GM23338 (cell line): ENCODE data around the gene DSC2. TPM values are rescaled to one million over a fixed set of nuclear protein-coding genes. Genes with fewer than 3 reads are reported as not detected.

Experiments
- ATAC-seq: fragments of 200-7000 bp; cut with Tn5 transposase; 3 replicates; pipeline ENCODE4 v1.9.1; 2020
- DNase-seq: peaks from one replicate; pipeline ENCODE4 v3.0.0-alpha.2; 2015; ENCODE audit warnings: low spot score
- H2AFZ ChIP-seq: fragments of 200-600 bp; sonication (generic); 2 replicates; pipeline ENCODE4 v1.8.0; 2016; ENCODE audit warnings: antibody characterized with exemption, mild to moderate bottlenecking, moderate library complexity
- H3F3A ChIP-seq: fragments of 200-600 bp; sonication (generic); replicated peaks from 2 replicates; pipeline ENCODE4 v1.8.0; 2017; ENCODE audit warnings: antibody characterized with exemption, mixed run types, low read depth
- H3K27ac ChIP-seq: fragments of 200-600 bp; sonication (generic); 2 replicates; pipeline ENCODE4 v1.6.1; 2016; ENCODE audit warnings: low read depth
- H3K27me3 ChIP-seq: fragments of 200-600 bp; sonication (generic); 2 replicates; pipeline ENCODE4 v1.8.0; 2016; ENCODE audit warnings: mild to moderate bottlenecking, mixed run types, moderate library complexity; ENCODE audit not compliant: insufficient read depth
- H3K36me3 ChIP-seq: fragments of 200-600 bp; sonication (generic); 2 replicates; pipeline ENCODE4 v1.8.0; 2016; ENCODE audit warnings: mild to moderate bottlenecking; ENCODE audit not compliant: insufficient read depth
- H3K4me1 ChIP-seq: fragments of 200-600 bp; sonication (generic); 2 replicates; pipeline ENCODE4 v1.8.0; 2016; ENCODE audit warnings: mild to moderate bottlenecking, moderate library complexity; ENCODE audit not compliant: insufficient read depth
- H3K4me2 ChIP-seq: fragments of 200-600 bp; sonication (generic); 2 replicates; pipeline ENCODE4 v1.7.1; 2017; ENCODE audit warnings: mixed run types
- H3K4me3 ChIP-seq: fragments of 200-600 bp; sonication (generic); 2 replicates; pipeline ENCODE4 v1.6.1; 2016; ENCODE audit warnings: mixed run types
- H3K79me2 ChIP-seq: fragments of 200-600 bp; sonication (generic); replicated peaks from 2 replicates; pipeline ENCODE4 v1.8.0; 2017; ENCODE audit warnings: mild to moderate bottlenecking; ENCODE audit not compliant: insufficient read depth
- H3K9me2 ChIP-seq: fragments of 200-600 bp; sonication (generic); 2 replicates; pipeline ENCODE4 v1.8.0; 2017; ENCODE audit not compliant: insufficient read depth
- H4K20me1 ChIP-seq: fragments of 200-600 bp; sonication (generic); replicated peaks from 2 replicates; pipeline ENCODE4 v1.8.0; 2017; ENCODE audit warnings: mild to moderate bottlenecking; ENCODE audit not compliant: insufficient read depth
- H3K27ac Mint-ChIP-seq: 2 replicates; pipeline ENCODE4 v1.8.0; 2020; ENCODE audit warnings: inconsistent platforms, mild to moderate bottlenecking, moderate library complexity, mixed read lengths
- H3K27me3 Mint-ChIP-seq: 3 replicates; pipeline ENCODE4 v1.8.0; 2022; ENCODE audit warnings: low read depth, mild to moderate bottlenecking, moderate library complexity, mixed read lengths, inconsistent platforms; ENCODE audit not compliant: insufficient read depth, poor library complexity
- H3K36me3 Mint-ChIP-seq: 3 replicates; pipeline ENCODE4 v1.8.0; 2021; ENCODE audit warnings: low read depth, mild to moderate bottlenecking, inconsistent platforms, moderate library complexity, mixed read lengths
- H3K4me1 Mint-ChIP-seq: 3 replicates; pipeline ENCODE4 v1.8.0; 2020; ENCODE audit warnings: mild to moderate bottlenecking, inconsistent platforms, mixed read lengths
- H3K4me3 Mint-ChIP-seq: 3 replicates; pipeline ENCODE4 v1.8.0; 2021; ENCODE audit warnings: moderate library complexity, mild to moderate bottlenecking, inconsistent platforms, mixed read lengths
- H3K9me3 Mint-ChIP-seq: 3 replicates; pipeline ENCODE4 v1.8.0; 2020; ENCODE audit warnings: moderate library complexity, mild to moderate bottlenecking, inconsistent platforms, mixed read lengths
- CREB1 ChIP-seq: fragments of 250-450 bp; sonication (Bioruptor Pico); IDR thresholded peaks from 2 replicates; pipeline ENCODE4 v1.5.0; 2020; ENCODE audit warnings: low read depth, mild to moderate bottlenecking, moderate library complexity
- EZH2 ChIP-seq: fragments of 200-600 bp; sonication (generic); IDR thresholded peaks from one replicate; pipeline ENCODE4 v1.8.0; 2017; ENCODE audit warnings: antibody characterized with exemption, mild to moderate bottlenecking, low read depth; ENCODE audit not compliant: unreplicated experiment
- EZH2phosphoT487 ChIP-seq: fragments of 200-600 bp; sonication (generic); IDR thresholded peaks from one replicate; pipeline ENCODE4 v1.8.1; 2018; ENCODE audit warnings: antibody characterized with exemption; ENCODE audit not compliant: unreplicated experiment
- JUNB ChIP-seq: IDR thresholded peaks from one replicate; pipeline ENCODE4 v1.6.1; 2016; ENCODE audit warnings: antibody characterized with exemption; ENCODE audit not compliant: unreplicated experiment
- NANOG ChIP-seq: IDR thresholded peaks from 2 replicates; pipeline ENCODE4 v1.6.1; 2016; ENCODE audit warnings: antibody characterized with exemption, borderline replicate concordance
- POLR2AphosphoS5 ChIP-seq: IDR thresholded peaks from 2 replicates; pipeline ENCODE4 v1.6.1; 2016; ENCODE audit warnings: antibody characterized with exemption, low read depth
- STAT1 ChIP-seq: IDR thresholded peaks from one replicate; pipeline ENCODE4 v1.6.1; 2016; ENCODE audit warnings: antibody characterized with exemption; ENCODE audit not compliant: unreplicated experiment
- ZNF114 ChIP-seq: fragments of 250-450 bp; sonication (Bioruptor Pico); IDR thresholded peaks from 2 replicates; pipeline ENCODE4 v1.5.0; 2020; ENCODE audit warnings: mild to moderate bottlenecking, moderate library complexity
- ZNF331 ChIP-seq: fragments of 250-450 bp; sonication (Bioruptor Pico); IDR thresholded peaks from 2 replicates; pipeline ENCODE4 v1.5.0; 2020; ENCODE audit warnings: low read depth, mild to moderate bottlenecking, moderate library complexity
- polyA plus RNA-seq: library from polyadenylated mRNA; unstranded; fragments of >200 nt; fragmentation: Nextera tagmentation; extraction: Ambion mirVana; gene quantifications from 2 replicates; pipeline ENCODE4 v1.2.1, GENCODE V29; 2016
- total RNA-seq: library from RNA; depleted of rRNA; stranded (reverse); fragments of >200 nt; shearing (Covaris generic); gene quantifications from 2 replicates; pipeline ENCODE4 v1.2.3, GENCODE V29; 2014
- TF ChIP-seq, protein P1 (sequence below): IDR thresholded peaks from 2 replicates; pipeline ENCODE4 v1.6.1; 2016; ENCODE audit warnings: antibody characterized with exemption
- TF ChIP-seq, protein P2 (sequence below), 2 experiments: fragments of 200-600 bp in 1 of 2; sonication (generic) in 1 of 2; conservative IDR thresholded peaks; 2 replicates each; pipeline versions ENCODE4 v1.5.1 to v1.6.1; 2016 to 2017; ENCODE audit warnings: antibody characterized with exemption in 2 of 2, low read depth in 2 of 2, mild to moderate bottlenecking in 2 of 2, moderate library complexity in 1 of 2
- TF ChIP-seq, protein P3 (sequence below): fragments of 250-450 bp; sonication (Bioruptor Pico); IDR thresholded peaks from 2 replicates; pipeline ENCODE4 v1.5.0; 2020; ENCODE audit warnings: mild to moderate bottlenecking, moderate library complexity
- TF ChIP-seq, protein P4 (sequence below): IDR thresholded peaks from one replicate; pipeline ENCODE4 v1.6.1; 2018; ENCODE audit warnings: antibody characterized with exemption; ENCODE audit not compliant: unreplicated experiment

The DSC2 gene
- total and polyA plus RNA-seq, 2 experiments from 2014 or later = 10.5 to 20.4 TPM

DNA sequence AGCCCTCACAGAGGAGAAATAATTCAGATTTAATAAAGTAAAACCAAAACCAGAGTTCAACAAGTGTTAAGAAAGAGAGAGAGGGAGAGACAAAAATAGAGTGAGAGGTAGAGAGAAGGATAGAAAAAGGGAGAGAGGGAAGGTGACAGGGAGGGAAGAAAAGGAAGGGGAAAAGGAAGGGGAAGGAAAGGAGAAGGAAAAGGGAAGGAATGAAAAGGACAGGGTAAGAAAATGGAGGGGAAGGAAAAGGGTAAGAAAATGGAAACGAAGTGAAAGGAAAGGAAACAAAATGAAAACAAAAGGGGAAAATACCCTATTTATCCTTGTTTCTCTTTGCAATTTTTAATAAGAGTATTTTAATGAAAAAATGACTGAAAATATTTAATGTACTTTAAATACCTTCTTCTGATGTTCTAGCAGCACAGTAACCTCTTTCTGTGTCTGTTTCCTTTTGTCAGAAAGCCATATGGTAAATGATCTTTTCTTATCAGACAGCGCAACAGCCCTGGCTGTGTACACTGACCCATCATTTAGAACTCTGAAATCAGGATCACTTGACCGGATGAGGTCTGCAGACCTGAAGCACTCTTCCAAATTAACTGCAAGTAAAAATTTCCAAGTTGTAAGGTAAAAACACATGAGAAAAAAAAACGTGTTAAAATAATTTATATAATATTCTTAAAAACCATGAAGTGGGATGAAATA, 71.5 kb downstream of the DSC2 start:
- Histone ChIP-seq H3K27ac (no peak overlapping the region), H3K4me1 (no peaks in the 10 kb centered on the region), H2AFZ (no peak overlapping the region), H3K36me3 (no peaks in the 10 kb centered on the region), H3K4me2 (no peak overlapping the region), H3K79me2 (no peaks in the 10 kb centered on the region), H3K9me2 (no peaks in the 10 kb centered on the region), H4K20me1 (no peaks in the 10 kb centered on the region), H3K4me3 (no peak overlapping the region), H3K27me3 (no peaks in the 10 kb centered on the region), H3F3A (no peaks in the 10 kb centered on the region)
- Mint-ChIP-seq H3K4me1 (no peaks in the 10 kb centered on the region), H3K27ac (no peak overlapping the region), H3K27me3 (no peaks in the 10 kb centered on the region), H3K36me3 (no peaks in the 10 kb centered on the region), H3K4me3 (no peak overlapping the region), H3K9me3 (peaks cover 4% of the 10 kb centered on the region; the same call in 2 of the 3 replicates)
- DNase-seq (no peak), ATAC-seq (no peak)
- no peak for TF ChIP-seq EZH2
- no peak for TF ChIP-seq JUNB
- TF ChIP-seq, protein P1, sequence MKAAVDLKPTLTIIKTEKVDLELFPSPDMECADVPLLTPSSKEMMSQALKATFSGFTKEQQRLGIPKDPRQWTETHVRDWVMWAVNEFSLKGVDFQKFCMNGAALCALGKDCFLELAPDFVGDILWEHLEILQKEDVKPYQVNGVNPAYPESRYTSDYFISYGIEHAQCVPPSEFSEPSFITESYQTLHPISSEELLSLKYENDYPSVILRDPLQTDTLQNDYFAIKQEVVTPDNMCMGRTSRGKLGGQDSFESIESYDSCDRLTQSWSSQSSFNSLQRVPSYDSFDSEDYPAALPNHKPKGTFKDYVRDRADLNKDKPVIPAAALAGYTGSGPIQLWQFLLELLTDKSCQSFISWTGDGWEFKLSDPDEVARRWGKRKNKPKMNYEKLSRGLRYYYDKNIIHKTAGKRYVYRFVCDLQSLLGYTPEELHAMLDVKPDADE = no peak
- TF ChIP-seq ZNF114 (CRISPR knock-in tag) = no peak
- TF ChIP-seq EZH2phosphoT487 = no peak
- TF ChIP-seq STAT1 = no peak
- TF ChIP-seq, protein P2, sequence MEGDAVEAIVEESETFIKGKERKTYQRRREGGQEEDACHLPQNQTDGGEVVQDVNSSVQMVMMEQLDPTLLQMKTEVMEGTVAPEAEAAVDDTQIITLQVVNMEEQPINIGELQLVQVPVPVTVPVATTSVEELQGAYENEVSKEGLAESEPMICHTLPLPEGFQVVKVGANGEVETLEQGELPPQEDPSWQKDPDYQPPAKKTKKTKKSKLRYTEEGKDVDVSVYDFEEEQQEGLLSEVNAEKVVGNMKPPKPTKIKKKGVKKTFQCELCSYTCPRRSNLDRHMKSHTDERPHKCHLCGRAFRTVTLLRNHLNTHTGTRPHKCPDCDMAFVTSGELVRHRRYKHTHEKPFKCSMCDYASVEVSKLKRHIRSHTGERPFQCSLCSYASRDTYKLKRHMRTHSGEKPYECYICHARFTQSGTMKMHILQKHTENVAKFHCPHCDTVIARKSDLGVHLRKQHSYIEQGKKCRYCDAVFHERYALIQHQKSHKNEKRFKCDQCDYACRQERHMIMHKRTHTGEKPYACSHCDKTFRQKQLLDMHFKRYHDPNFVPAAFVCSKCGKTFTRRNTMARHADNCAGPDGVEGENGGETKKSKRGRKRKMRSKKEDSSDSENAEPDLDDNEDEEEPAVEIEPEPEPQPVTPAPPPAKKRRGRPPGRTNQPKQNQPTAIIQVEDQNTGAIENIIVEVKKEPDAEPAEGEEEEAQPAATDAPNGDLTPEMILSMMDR (conservative IDR thresholded peaks at IDR 0.05; ENCODE audit: low read depth in 2 of 2) = no peak
- no peak for TF ChIP-seq CREB1
- TF ChIP-seq, protein P3, sequence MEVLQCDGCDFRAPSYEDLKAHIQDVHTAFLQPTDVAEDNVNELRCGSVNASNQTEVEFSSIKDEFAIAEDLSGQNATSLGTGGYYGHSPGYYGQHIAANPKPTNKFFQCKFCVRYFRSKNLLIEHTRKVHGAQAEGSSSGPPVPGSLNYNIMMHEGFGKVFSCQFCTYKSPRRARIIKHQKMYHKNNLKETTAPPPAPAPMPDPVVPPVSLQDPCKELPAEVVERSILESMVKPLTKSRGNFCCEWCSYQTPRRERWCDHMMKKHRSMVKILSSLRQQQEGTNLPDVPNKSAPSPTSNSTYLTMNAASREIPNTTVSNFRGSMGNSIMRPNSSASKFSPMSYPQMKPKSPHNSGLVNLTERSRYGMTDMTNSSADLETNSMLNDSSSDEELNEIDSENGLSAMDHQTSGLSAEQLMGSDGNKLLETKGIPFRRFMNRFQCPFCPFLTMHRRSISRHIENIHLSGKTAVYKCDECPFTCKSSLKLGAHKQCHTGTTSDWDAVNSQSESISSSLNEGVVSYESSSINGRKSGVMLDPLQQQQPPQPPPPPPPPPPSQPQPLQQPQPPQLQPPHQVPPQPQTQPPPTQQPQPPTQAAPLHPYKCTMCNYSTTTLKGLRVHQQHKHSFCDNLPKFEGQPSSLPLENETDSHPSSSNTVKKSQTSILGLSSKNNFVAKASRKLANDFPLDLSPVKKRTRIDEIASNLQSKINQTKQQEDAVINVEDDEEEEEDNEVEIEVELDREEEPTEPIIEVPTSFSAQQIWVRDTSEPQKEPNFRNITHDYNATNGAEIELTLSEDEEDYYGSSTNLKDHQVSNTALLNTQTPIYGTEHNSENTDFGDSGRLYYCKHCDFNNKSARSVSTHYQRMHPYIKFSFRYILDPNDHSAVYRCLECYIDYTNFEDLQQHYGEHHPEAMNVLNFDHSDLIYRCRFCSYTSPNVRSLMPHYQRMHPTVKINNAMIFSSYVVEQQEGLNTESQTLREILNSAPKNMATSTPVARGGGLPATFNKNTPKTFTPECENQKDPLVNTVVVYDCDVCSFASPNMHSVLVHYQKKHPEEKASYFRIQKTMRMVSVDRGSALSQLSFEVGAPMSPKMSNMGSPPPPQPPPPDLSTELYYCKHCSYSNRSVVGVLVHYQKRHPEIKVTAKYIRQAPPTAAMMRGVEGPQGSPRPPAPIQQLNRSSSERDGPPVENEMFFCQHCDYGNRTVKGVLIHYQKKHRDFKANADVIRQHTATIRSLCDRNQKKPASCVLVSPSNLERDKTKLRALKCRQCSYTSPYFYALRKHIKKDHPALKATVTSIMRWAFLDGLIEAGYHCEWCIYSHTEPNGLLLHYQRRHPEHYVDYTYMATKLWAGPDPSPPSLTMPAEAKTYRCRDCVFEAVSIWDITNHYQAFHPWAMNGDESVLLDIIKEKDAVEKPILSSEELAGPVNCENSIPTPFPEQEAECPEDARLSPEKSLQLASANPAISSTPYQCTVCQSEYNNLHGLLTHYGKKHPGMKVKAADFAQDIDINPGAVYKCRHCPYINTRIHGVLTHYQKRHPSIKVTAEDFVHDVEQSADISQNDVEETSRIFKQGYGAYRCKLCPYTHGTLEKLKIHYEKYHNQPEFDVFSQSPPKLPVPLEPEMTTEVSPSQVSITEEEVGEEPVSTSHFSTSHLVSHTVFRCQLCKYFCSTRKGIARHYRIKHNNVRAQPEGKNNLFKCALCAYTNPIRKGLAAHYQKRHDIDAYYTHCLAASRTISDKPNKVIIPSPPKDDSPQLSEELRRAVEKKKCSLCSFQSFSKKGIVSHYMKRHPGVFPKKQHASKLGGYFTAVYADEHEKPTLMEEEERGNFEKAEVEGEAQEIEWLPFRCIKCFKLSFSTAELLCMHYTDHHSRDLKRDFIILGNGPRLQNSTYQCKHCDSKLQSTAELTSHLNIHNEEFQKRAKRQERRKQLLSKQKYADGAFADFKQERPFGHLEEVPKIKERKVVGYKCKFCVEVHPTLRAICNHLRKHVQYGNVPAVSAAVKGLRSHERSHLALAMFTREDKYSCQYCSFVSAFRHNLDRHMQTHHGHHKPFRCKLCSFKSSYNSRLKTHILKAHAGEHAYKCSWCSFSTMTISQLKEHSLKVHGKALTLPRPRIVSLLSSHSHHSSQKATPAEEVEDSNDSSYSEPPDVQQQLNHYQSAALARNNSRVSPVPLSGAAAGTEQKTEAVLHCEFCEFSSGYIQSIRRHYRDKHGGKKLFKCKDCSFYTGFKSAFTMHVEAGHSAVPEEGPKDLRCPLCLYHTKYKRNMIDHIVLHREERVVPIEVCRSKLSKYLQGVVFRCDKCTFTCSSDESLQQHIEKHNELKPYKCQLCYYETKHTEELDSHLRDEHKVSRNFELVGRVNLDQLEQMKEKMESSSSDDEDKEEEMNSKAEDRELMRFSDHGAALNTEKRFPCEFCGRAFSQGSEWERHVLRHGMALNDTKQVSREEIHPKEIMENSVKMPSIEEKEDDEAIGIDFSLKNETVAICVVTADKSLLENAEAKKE (CRISPR knock-in tag) = no peak
- no peak for TF ChIP-seq POLR2AphosphoS5
- TF ChIP-seq, protein P4, sequence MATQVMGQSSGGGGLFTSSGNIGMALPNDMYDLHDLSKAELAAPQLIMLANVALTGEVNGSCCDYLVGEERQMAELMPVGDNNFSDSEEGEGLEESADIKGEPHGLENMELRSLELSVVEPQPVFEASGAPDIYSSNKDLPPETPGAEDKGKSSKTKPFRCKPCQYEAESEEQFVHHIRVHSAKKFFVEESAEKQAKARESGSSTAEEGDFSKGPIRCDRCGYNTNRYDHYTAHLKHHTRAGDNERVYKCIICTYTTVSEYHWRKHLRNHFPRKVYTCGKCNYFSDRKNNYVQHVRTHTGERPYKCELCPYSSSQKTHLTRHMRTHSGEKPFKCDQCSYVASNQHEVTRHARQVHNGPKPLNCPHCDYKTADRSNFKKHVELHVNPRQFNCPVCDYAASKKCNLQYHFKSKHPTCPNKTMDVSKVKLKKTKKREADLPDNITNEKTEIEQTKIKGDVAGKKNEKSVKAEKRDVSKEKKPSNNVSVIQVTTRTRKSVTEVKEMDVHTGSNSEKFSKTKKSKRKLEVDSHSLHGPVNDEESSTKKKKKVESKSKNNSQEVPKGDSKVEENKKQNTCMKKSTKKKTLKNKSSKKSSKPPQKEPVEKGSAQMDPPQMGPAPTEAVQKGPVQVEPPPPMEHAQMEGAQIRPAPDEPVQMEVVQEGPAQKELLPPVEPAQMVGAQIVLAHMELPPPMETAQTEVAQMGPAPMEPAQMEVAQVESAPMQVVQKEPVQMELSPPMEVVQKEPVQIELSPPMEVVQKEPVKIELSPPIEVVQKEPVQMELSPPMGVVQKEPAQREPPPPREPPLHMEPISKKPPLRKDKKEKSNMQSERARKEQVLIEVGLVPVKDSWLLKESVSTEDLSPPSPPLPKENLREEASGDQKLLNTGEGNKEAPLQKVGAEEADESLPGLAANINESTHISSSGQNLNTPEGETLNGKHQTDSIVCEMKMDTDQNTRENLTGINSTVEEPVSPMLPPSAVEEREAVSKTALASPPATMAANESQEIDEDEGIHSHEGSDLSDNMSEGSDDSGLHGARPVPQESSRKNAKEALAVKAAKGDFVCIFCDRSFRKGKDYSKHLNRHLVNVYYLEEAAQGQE = no peak
- TF ChIP-seq NANOG = no peak
- TF ChIP-seq ZNF331 (CRISPR knock-in tag) = no peak
